GM12872 (cell line): ENCODE results near the gene SQSTM1.
A peak's percentile ranks its signal among the peaks of the same experiment; 100 is the strongest.

Experiments used
- TF ChIP-seq, protein P1 (sequence below): IDR thresholded peaks from 3 replicates; pipeline ENCODE4 v1.5.1; 2011; ENCODE audit warnings: low read depth, mild to moderate bottlenecking, low read length, moderate library complexity; ENCODE audit not compliant: insufficient read depth

Gene SQSTM1

DNA sequence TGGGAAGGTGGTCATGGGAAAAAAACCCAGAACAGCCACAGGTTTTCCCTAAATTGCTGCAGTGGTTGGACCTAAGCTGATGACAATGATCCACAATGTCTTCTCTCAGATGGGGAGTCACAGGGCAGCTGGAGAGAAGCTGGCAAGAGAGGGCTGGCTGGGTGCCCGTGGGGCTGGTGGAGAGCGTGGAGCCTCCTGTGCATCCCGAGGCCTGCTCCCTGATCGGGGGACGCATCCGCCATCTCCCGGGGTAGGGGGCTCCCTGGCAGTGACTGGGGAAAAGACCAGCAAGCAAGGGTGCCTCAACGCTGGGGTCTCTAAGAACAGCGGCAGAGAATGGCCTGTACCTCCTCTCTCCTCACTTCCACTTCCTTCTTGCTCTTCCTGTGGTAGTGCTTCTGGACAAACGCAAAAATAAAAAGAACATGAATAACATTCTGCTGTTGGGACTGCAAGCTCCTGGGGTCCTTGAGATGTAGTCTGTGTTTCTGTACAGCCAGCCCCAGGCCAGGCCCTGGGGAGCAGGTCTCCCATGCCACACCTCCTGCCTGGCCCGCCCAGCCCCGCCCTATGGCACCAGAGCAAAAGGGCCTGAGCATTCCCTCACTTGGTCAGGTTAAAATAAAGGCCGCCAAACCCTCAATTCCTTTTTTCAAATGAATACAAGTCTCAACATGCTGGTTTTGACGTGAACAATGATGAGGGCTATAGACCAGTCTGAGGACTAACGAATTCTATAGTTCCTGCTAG is 45.0 kb downstream of the SQSTM1 start:
- TF ChIP-seq, protein P1, sequence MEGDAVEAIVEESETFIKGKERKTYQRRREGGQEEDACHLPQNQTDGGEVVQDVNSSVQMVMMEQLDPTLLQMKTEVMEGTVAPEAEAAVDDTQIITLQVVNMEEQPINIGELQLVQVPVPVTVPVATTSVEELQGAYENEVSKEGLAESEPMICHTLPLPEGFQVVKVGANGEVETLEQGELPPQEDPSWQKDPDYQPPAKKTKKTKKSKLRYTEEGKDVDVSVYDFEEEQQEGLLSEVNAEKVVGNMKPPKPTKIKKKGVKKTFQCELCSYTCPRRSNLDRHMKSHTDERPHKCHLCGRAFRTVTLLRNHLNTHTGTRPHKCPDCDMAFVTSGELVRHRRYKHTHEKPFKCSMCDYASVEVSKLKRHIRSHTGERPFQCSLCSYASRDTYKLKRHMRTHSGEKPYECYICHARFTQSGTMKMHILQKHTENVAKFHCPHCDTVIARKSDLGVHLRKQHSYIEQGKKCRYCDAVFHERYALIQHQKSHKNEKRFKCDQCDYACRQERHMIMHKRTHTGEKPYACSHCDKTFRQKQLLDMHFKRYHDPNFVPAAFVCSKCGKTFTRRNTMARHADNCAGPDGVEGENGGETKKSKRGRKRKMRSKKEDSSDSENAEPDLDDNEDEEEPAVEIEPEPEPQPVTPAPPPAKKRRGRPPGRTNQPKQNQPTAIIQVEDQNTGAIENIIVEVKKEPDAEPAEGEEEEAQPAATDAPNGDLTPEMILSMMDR = no peak

DNA sequence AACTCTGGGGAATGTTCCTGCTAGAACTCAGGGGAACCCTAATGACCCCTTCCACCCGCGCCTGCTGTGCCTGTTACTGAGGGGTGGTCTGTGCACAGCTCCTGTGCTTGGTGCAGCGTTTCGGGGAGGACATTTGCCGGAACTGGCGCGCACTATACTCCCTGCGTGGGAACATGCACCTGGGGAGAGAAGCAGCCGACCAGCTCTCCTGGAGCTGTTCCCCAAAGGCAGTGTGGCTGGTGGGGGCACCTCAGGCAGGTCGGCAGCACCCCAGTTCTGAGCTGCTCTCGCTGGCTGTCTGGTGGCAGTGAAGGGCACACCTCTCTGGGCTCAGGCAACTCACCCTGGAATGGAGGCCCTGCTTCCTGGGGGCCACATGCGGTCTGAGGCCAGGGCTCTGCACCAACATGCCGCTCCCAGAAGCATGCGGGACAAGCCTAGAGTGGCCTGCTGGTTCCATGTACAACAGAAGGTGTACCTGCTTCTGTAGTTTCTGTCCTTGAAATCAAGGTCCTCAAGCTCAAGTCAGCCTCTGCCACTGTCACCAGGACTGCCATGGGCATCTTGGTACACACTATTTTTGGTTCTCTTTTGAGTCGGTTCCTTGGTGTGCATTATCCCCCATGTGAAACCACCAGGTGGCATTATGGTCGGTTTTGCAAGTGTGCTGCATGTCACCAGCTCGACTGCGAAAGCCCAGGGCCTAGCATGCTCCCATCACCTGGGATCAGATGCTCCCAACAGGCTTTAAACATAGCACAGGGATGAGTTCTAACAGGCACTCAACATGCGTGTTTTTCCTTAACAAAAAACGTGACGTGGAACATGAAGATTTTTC is 45.8 kb downstream of the SQSTM1 start:
- TF ChIP-seq, protein P1 = peak; percentile 53

- TF ChIP-seq, protein P1 = no peak
Observed at GRCh38 chr5:179867079-179867465, 46.4 kb downstream of the SQSTM1 start.

DNA sequence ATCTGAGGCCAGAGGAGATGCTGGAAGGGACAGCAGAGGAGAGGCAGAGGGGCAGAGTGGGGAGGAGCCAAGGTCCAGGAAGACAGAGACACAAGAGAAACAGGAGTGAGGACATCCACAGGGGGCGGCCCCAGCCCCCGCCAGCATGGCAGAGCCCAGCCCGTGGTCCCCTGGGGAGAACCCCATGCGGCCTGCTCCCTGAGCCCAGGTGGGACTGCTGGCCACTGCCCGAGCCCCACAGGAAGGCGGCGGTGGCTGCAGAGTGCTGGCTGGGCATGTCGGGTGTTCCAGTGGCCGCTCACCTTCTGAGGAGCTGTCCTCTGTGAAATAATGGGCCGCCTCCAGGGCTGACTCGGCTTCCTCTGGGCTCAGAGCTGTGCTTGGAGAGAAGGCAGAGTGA is 46.8 kb downstream of the SQSTM1 start:
- TF ChIP-seq, protein P1 = no peak

GRCh38 chr5:179868541-179868940 is 47.8 kb downstream of the SQSTM1 start:
- TF ChIP-seq, protein P1 = no peak

DNA sequence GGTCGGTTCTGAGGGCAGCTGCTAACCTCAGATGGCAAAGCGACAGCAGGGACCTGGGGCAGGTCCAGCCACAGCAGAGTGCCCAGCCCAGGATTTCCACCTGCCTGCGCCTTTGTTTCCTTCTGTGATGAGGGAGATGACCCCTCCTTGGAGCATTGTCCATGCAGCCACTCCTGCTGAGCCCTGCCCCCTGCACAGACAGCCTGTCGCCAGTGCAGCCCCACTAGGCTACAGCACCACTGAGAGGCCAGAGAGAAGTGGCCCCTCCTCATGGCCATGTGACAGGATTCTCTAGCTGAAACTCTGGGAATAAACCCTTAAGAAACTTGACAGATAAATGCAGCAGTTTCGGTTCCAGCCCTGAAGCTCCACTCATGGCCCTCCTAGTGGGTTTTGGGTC is 48.4 kb downstream of the SQSTM1 start:
- TF ChIP-seq, protein P1 = no peak

- TF ChIP-seq, protein P1 = no peak
Observed at GRCh38 chr5:179869641-179870402, 49.1 kb downstream of the SQSTM1 start.
